Effector memory CD4-positive, alpha-beta T cell (primary cell): Measurements from ENCODE around the gene TDRD10.
"Not testable (repeated sequence)": the region's sequence is repeated elsewhere in the genome, so short reads cannot be mapped to it uniquely, and the experiment has no call there.

Source experiments
- DNase-seq, 3 donors: peaks; one replicate each; pipeline ENCODE4 v3.0.0-alpha.2; 2020
- H3K27ac ChIP-seq: 2 replicates; pipeline ENCODE4 v1.7.0; 2013; ENCODE audit warnings: mild to moderate bottlenecking, low read length, moderate library complexity; ENCODE audit not compliant: insufficient read depth, poor library complexity, severe bottlenecking
- H3K27me3 ChIP-seq: replicated peaks from 2 replicates; pipeline ENCODE4 v1.7.0; 2013; ENCODE audit warnings: mild to moderate bottlenecking, low read length; ENCODE audit not compliant: insufficient read depth, control insufficient read depth, poor library complexity, severe bottlenecking
- H3K36me3 ChIP-seq: 2 replicates; pipeline ENCODE4 v1.7.0; 2013; ENCODE audit warnings: mild to moderate bottlenecking, low read length, moderate library complexity; ENCODE audit not compliant: control insufficient read depth, insufficient read depth
- H3K4me1 ChIP-seq: 2 replicates; pipeline ENCODE4 v1.7.0; 2013; ENCODE audit warnings: low read length, mild to moderate bottlenecking; ENCODE audit not compliant: control insufficient read depth, insufficient read depth, poor library complexity, severe bottlenecking
- H3K4me3 ChIP-seq: 2 replicates; pipeline ENCODE4 v1.7.0; 2013; ENCODE audit warnings: low read length, low read depth, mild to moderate bottlenecking; ENCODE audit not compliant: insufficient read depth, poor library complexity, severe bottlenecking
- H3K9me3 ChIP-seq: 2 replicates; pipeline ENCODE4 v1.7.0; 2013; ENCODE audit warnings: mild to moderate bottlenecking, low read length, moderate library complexity; ENCODE audit not compliant: control insufficient read depth

TDRD10 gene

GRCh38 chr1:154514066-154514553 is 12.1 kb downstream of the TDRD10 start:
- Histone ChIP-seq H3K27me3 (no peaks in the 10 kb centered on the region), H3K4me3 (no peak overlapping the region), H3K27ac (no peak overlapping the region), H3K36me3 (no peaks in the 10 kb centered on the region), H3K4me1 (no peaks in the 10 kb centered on the region), H3K9me3 (no peaks in the 10 kb centered on the region)
- no peak for DNase-seq

- Histone ChIP-seq H3K36me3 (no peaks in the 10 kb centered on the region), H3K4me3 (no peak overlapping the region), H3K4me1 (no peaks in the 10 kb centered on the region), H3K27me3 (no peaks in the 10 kb centered on the region), H3K9me3 (no peaks in the 10 kb centered on the region), H3K27ac (no peak overlapping the region)
- no peak for DNase-seq
Measured at GRCh38 chr1:154517661-154518060, 15.6 kb downstream of the TDRD10 start.

GRCh38 chr1:154519591-154519991 is 17.6 kb downstream of the TDRD10 start:
- Histone ChIP-seq H3K27me3 (no peaks in the 10 kb centered on the region), H3K4me3 (no peak overlapping the region), H3K9me3 (no peaks in the 10 kb centered on the region), H3K27ac (no peak overlapping the region), H3K4me1 (no peaks in the 10 kb centered on the region), H3K36me3 (no peaks in the 10 kb centered on the region)
- DNase-seq, result no peak

- no peak for DNase-seq
- Histone ChIP-seq H3K9me3 (no peaks in the 10 kb centered on the region), H3K4me1 (no peaks in the 10 kb centered on the region), H3K27me3 (no peaks in the 10 kb centered on the region), H3K4me3 (no peak overlapping the region), H3K27ac (no peak overlapping the region), H3K36me3 (no peaks in the 10 kb centered on the region)
Measured at GRCh38 chr1:154520333-154520732, 18.3 kb downstream of the TDRD10 start.

GRCh38 chr1:154521695-154522094 is 19.7 kb downstream of the TDRD10 start:
- no peaks in the 10 kb centered on the region for H3K27me3 ChIP-seq

GRCh38 chr1:154524881-154525280 is 22.9 kb downstream of the TDRD10 start:
- no peaks in the 10 kb centered on the region for H3K4me1 ChIP-seq
- no peaks in the 10 kb centered on the region for H3K27me3 ChIP-seq
- H3K9me3 ChIP-seq, result no peaks in the 10 kb centered on the region
- no peak for DNase-seq
- H3K4me3 ChIP-seq, result no peak overlapping the region
- H3K36me3 ChIP-seq, result no peaks in the 10 kb centered on the region
- no peak overlapping the region for H3K27ac ChIP-seq

More at GRCh38 chr1:154521695-154522094, 19.7 kb downstream of the TDRD10 start:
- H3K4me1 ChIP-seq, result no peaks in the 10 kb centered on the region
- no peak overlapping the region for H3K4me3 ChIP-seq
- H3K36me3 ChIP-seq, result no peaks in the 10 kb centered on the region
- no peak overlapping the region for H3K27ac ChIP-seq
- no peaks in the 10 kb centered on the region for H3K9me3 ChIP-seq
- DNase-seq, result no peak

GRCh38 chr1:154527192-154527591 is 25.2 kb downstream of the TDRD10 start:
- H3K4me1 ChIP-seq, result no peaks in the 10 kb centered on the region
- no peaks in the 10 kb centered on the region for H3K27me3 ChIP-seq
- H3K36me3 ChIP-seq, result no peaks in the 10 kb centered on the region
- DNase-seq, result no peak
- H3K9me3 ChIP-seq, result no peaks in the 10 kb centered on the region
- H3K27ac ChIP-seq, result no peak overlapping the region
- no peak overlapping the region for H3K4me3 ChIP-seq

GRCh38 chr1:154529308-154529707 is 27.3 kb downstream of the TDRD10 start:
- H3K9me3 ChIP-seq, result no peaks in the 10 kb centered on the region
- H3K27me3 ChIP-seq, result no peaks in the 10 kb centered on the region
- no peak overlapping the region for H3K27ac ChIP-seq

GRCh38 chr1:154531950-154532349 is 29.9 kb downstream of the TDRD10 start:
- H3K4me1 ChIP-seq, H3K27me3 ChIP-seq, H3K9me3 ChIP-seq, H3K4me3 ChIP-seq, DNase-seq, H3K36me3 ChIP-seq, H3K27ac ChIP-seq: not testable (repeated sequence)

More at GRCh38 chr1:154529308-154529707, 27.3 kb downstream of the TDRD10 start:
- Histone ChIP-seq H3K4me1 (no peaks in the 10 kb centered on the region), H3K4me3 (no peak overlapping the region), H3K36me3 (no peaks in the 10 kb centered on the region)
- no peak for DNase-seq

- Histone ChIP-seq H3K4me1 (no peaks in the 10 kb centered on the region), H3K27ac (no peak overlapping the region), H3K27me3 (no peaks in the 10 kb centered on the region), H3K36me3 (no peaks in the 10 kb centered on the region), H3K9me3 (no peaks in the 10 kb centered on the region), H3K4me3 (no peak overlapping the region)
- no peak for DNase-seq
Measured at GRCh38 chr1:154533952-154534844, 32.2 kb downstream of the TDRD10 start.
